Spleen (tissue), 11 donors: ENCODE data around the gene KCNJ5. TPM values are rescaled to one million over a fixed set of nuclear protein-coding genes. Genes with fewer than 3 reads are reported as not detected.

Source experiments
- DNase-seq: peaks from one replicate; pipeline ENCODE4 v3.0.0-alpha.2; 2020
- H3K27ac ChIP-seq, 8 donors: fragments of 200-600 bp; sonication (generic) in 7 of 8; 1 replicate in 4 of 8; 2 replicates in 4 of 8; pipeline versions ENCODE4 v1.5.0 to v1.8.0; 2016 to 2021; ENCODE audit warnings: inconsistent platforms in 4 of 8, mild to moderate bottlenecking in 4 of 8, moderate library complexity in 1 of 8
- H3K27me3 ChIP-seq, 7 donors: fragments of 200-600 bp; sonication (generic) in 6 of 7; replicated peaks in 1 of 7; 1 replicate in 4 of 7; 2 replicates in 3 of 7; pipeline versions ENCODE4 v1.5.0 to v1.8.0; 2016 to 2021; ENCODE audit warnings: inconsistent platforms in 3 of 7, mild to moderate bottlenecking in 1 of 7
- H3K36me3 ChIP-seq, 6 donors: fragments of 200-600 bp; sonication (generic) in 5 of 6; 1 replicate in 4 of 6; 2 replicates in 2 of 6; pipeline versions ENCODE4 v1.5.0 to v1.8.0; 2016 to 2021; ENCODE audit warnings: inconsistent platforms in 2 of 6
- H3K4me1 ChIP-seq, 6 donors: fragments of 200-600 bp; sonication (generic) in 5 of 6; 1 replicate in 3 of 6; 2 replicates in 3 of 6; pipeline versions ENCODE4 v1.5.0 to v1.8.0; 2016 to 2021; ENCODE audit warnings: inconsistent platforms in 3 of 6
- H3K4me3 ChIP-seq, 8 donors: fragments of 200-600 bp; sonication (generic) in 7 of 8; 1 replicate in 4 of 8; 2 replicates in 4 of 8; pipeline versions ENCODE4 v1.5.0 to v1.8.0; 2016 to 2021; ENCODE audit warnings: inconsistent platforms in 4 of 8, mild to moderate bottlenecking in 4 of 8, moderate library complexity in 2 of 8
- H3K9me3 ChIP-seq, 8 donors: fragments of 200-600 bp; sonication (generic) in 7 of 8; 1 replicate in 4 of 8; 2 replicates in 4 of 8; pipeline versions ENCODE4 v1.5.0 to v1.8.0; 2016 to 2021; ENCODE audit warnings: inconsistent platforms in 4 of 8
- CTCF ChIP-seq, 11 experiments: fragments of 200-600 bp in 7 of 11; fragments of 450-650 bp in 4 of 11; sonication (generic) in 4 of 11; IDR thresholded peaks in 8 of 11; conservative IDR thresholded peaks in 3 of 11; 1 replicate in 7 of 11; 2 replicates in 4 of 11; pipeline versions ENCODE4 v1.4.0 to v1.8.0; 2016 to 2021; ENCODE audit warnings: antibody characterized with exemption in 11 of 11, inconsistent platforms in 4 of 11, mild to moderate bottlenecking in 1 of 11
- POLR2A ChIP-seq, 3 donors: fragments of 450-650 bp; IDR thresholded peaks; one replicate each; pipeline ENCODE4 v1.5.1; 2017; ENCODE audit warnings: antibody characterized with exemption in 3 of 3, mild to moderate bottlenecking in 1 of 3
- POLR2AphosphoS5 ChIP-seq, 3 donors: sonication (generic); formaldehyde crosslinking; IDR thresholded peaks; one replicate each; pipeline ENCODE4 v1.5.1; 2017; ENCODE audit warnings: antibody characterized with exemption in 3 of 3
- whole genome bisulfite sequencing, 5 donors: extraction: QIAGEN DNeasy Blood & Tissue Kit in 3 of 5; methylation state at CpG; one replicate each; pipeline versions ENCODE4 v1.1.5 to v1.1.7; 2013 to 2018; 5-methylcytosine and 5-hydroxymethylcytosine counted together
- intact Hi-C: fragments of 100-400 bp; cut with DNase I; formaldehyde crosslinking; loops from one replicate; pipeline ENCODE4 v1.15.0; 2023; ENCODE audit warnings: low total_unique reads
- polyA plus RNA-seq, 3 donors: library from polyadenylated mRNA; stranded (reverse); fragments of 200-250 nt; gene quantifications; one replicate each; pipeline ENCODE4 v1.2.1, GENCODE V29; 2013
- total RNA-seq, 7 donors: library from RNA; depleted of rRNA in 3 of 7; stranded (reverse); fragments of >200 nt in 3 of 7; fragmentation: NEBNext Ultra II Directional in 4 of 7; extraction: Animal tissue kit (Norgen Biotek cat#: 25700) in 4 of 7; gene quantifications; one replicate each; pipeline versions ENCODE4 v1.1.0 to v1.2.1, GENCODE V29; 2016 to 2021
- donor health status: healthy with polysubstance abuse.
- donor health status: DM: no; HTN: no; CAD: no; lungs with moderate emphysema.
- donor health status: DM: no; HTN: no; CAD: no.
- donor health status: Bipolar disorder and iron deficiency.
- donor health status: healthy.
- donor health status: DM: no; HTN: no; CAD: no.
- donor health status: DM: yes; HTN: yes; CAD: no.

Gene KCNJ5
- total and polyA plus RNA-seq, 10 donors, result 0.42 to 45.4 (median 12.0) TPM

- peaks cover 0 to 23% (median 17%) of the 10 kb centered on the region in 6 donors for H3K4me1 ChIP-seq
- intact Hi-C loops, result no loop called here
- H3K4me3 ChIP-seq, result no peak overlapping the region
- 74 to 92% (median 79%) methylated on average over 9 of the region's 9 CpGs for WGBS, 5 donors
- no peak overlapping the region for H3K27ac ChIP-seq
- H3K9me3 ChIP-seq, result no peaks in the 10 kb centered on the region
- H3K27me3 ChIP-seq, result no peaks in the 10 kb centered on the region
- TF ChIP-seq POLR2A (IDR thresholded peaks at IDR 0.05) (no peak), CTCF (IDR thresholded peaks at IDR 0.05 in 8 of 11, conservative IDR thresholded peaks at IDR 0.05 in 3 of 11) (no peak), POLR2AphosphoS5 (IDR thresholded peaks at IDR 0.05) (no peak)
- peaks cover 0 to 51% (median 20%) of the 10 kb centered on the region in 6 donors for H3K36me3 ChIP-seq
- DNase-seq, result no peak
These were observed 77.8 kb downstream of the KCNJ5 start for GRCh38 chr11:128968916-128969315.

Other genes with a start within 250 kb of the KCNJ5 start
- gene FLI1, start 197.3 kb upstream of the KCNJ5 start, total RNA-seq, result 100 to 1,000 TPM; 125 to 270 (median 160) TPM
- 10 to 100 TPM; 45.8 to 74.2 (median 52.5) TPM for gene FLI1, start 197.3 kb upstream of the KCNJ5 start, polyA plus RNA-seq
- gene KCNJ1, start 24.1 kb upstream of the KCNJ5 start, total RNA-seq, result not detected
- under 1 TPM; 0.02 to 0.09 (median 0.03) TPM for gene KCNJ1, start 24.1 kb upstream of the KCNJ5 start, polyA plus RNA-seq
- gene TP53AIP1, start 51.5 kb downstream of the KCNJ5 start, total RNA-seq, result under 1 TPM in 2 of 7 donors, not detected in 5; 0.11 to 0.14 TPM
- under 1 TPM in 2 of 3 donors, not detected in 1; 0.03 to 0.13 TPM for gene TP53AIP1, start 51.5 kb downstream of the KCNJ5 start, polyA plus RNA-seq